Smooth muscle cell (in vitro differentiated cells): ENCODE results near the gene DPYSL3. TPM values are rescaled to one million over a fixed set of nuclear protein-coding genes. Genes with fewer than 3 reads are reported as not detected.

Experiments
- DNase-seq: peaks from one replicate; lab custom pipeline; 2025; ENCODE audit not compliant: unreplicated experiment; lab: John Stamatoyannopoulos, UW
- H2AFZ ChIP-seq: fragments of 200-600 bp; sonication (generic); 2 replicates; pipeline ENCODE4 v1.6.0; 2016; ENCODE audit warnings: antibody characterized with exemption, low read depth, mild to moderate bottlenecking
- H3F3A ChIP-seq: fragments of 200-600 bp; sonication (generic); 2 replicates; pipeline ENCODE4 v1.6.0; 2017; ENCODE audit warnings: antibody characterized with exemption, low read depth
- H3K27ac ChIP-seq: fragments of 200-600 bp; sonication (generic); 2 replicates; pipeline ENCODE4 v1.5.1; 2016; ENCODE audit warnings: low read depth, mild to moderate bottlenecking
- H3K27me3 ChIP-seq: fragments of 200-600 bp; sonication (generic); 2 replicates; pipeline ENCODE4 v1.6.1; 2016; ENCODE audit warnings: low read depth, mild to moderate bottlenecking
- H3K36me3 ChIP-seq: fragments of 200-600 bp; sonication (generic); 2 replicates; pipeline ENCODE4 v1.5.1; 2016; ENCODE audit warnings: low read depth
- H3K4me1 ChIP-seq: fragments of 200-600 bp; sonication (generic); 2 replicates; pipeline ENCODE4 v1.5.1; 2016; ENCODE audit warnings: low read depth
- H3K4me2 ChIP-seq: fragments of 200-600 bp; sonication (generic); 2 replicates; pipeline ENCODE4 v1.6.0; 2016; ENCODE audit warnings: mild to moderate bottlenecking
- H3K4me3 ChIP-seq: fragments of 200-600 bp; sonication (generic); 2 replicates; pipeline ENCODE4 v1.5.1; 2016; ENCODE audit warnings: mild to moderate bottlenecking
- H3K79me2 ChIP-seq: fragments of 200-600 bp; sonication (generic); 2 replicates; pipeline ENCODE4 v1.6.0; 2016; ENCODE audit warnings: low read depth, mild to moderate bottlenecking
- H3K9ac ChIP-seq: fragments of 200-600 bp; sonication (generic); 2 replicates; pipeline ENCODE4 v1.6.0; 2016; ENCODE audit warnings: low read depth
- H3K9me3 ChIP-seq: fragments of 200-600 bp; sonication (generic); replicated peaks from 2 replicates; pipeline ENCODE4 v1.5.1; 2016; ENCODE audit warnings: low read depth
- H4K20me1 ChIP-seq: fragments of 200-600 bp; sonication (generic); 2 replicates; pipeline ENCODE4 v1.6.0; 2016; ENCODE audit warnings: low read depth
- WGBS: methylation state at CpG from one replicate; pipeline ENCODE4 v1.1.7; 2016; ENCODE audit warnings: low lambda C conversion rate; 5-methylcytosine and 5-hydroxymethylcytosine counted together
- polyA plus RNA-seq: library from polyadenylated mRNA; unstranded; fragments of >200 nt; fragmentation: Nextera tagmentation; extraction: Ambion mirVana; gene quantifications from 2 replicates; pipeline ENCODE4 v1.2.1, GENCODE V29; 2016
- total RNA-seq: library from RNA; depleted of rRNA; stranded (reverse); fragments of >200 nt; gene quantifications from 2 replicates; pipeline ENCODE4 v1.2.3, GENCODE V29; 2014
- TF ChIP-seq, protein P1 (sequence below): fragments of 200-600 bp; sonication (generic); IDR thresholded peaks from 2 replicates; pipeline ENCODE4 v1.5.1; 2017; ENCODE audit warnings: borderline replicate concordance, mild to moderate bottlenecking, antibody characterized with exemption; ENCODE audit not compliant: insufficient read depth, poor library complexity, severe bottlenecking

DPYSL3 gene
- total and polyA plus RNA-seq, 2 experiments from 2014 or later = 65.5 to 124 TPM

DNA sequence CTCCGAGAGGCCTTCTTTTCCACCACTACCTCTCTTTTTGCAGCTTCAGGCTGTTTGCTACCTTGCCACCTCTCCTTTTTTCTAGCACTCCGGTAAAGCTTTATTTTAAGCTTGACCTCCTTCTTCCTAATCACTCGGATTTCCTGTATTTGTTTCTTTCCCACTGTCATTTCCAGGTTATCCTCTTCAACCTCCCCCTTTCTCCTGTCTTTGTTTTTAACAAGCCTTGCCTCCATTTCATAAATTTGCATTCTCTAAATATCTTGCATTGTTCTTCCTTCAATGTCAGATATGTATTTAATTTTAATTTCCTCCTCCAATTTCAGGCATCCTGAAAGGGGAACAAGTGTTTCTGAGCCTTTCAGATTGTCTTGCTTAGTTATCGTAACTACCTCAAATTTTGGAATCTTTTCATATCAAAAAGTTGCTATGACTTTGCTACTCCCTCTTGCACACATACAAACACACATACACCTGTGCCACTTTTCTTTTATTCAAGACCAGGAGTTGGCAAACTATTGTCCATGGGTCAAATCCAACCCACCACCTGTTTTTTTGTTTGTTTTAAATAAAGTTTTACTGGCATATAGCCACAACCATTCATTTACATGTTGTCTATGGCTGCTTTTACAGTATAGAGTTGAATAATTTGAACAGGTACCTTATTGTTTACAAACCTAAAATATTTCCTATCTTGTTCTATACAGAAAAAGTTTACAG is 22.7 kb downstream of the DPYSL3 start:
- Histone ChIP-seq H3K4me2 (no peak overlapping the region), H3F3A (peaks cover 24% of the 10 kb centered on the region), H3K4me3 (no peak overlapping the region), H3K27me3 (no peaks in the 10 kb centered on the region), H3K27ac (no peak overlapping the region), H3K4me1 (peaks cover 20% of the 10 kb centered on the region), H2AFZ (no peak overlapping the region), H3K36me3 (no peaks in the 10 kb centered on the region), H3K9me3 (no peaks in the 10 kb centered on the region), H3K79me2 (no peaks in the 10 kb centered on the region), H3K9ac (no peak overlapping the region), H4K20me1 (no peaks in the 10 kb centered on the region)
- 87% methylated on average over 4 of the region's 4 CpGs for WGBS
- TF ChIP-seq, protein P1, sequence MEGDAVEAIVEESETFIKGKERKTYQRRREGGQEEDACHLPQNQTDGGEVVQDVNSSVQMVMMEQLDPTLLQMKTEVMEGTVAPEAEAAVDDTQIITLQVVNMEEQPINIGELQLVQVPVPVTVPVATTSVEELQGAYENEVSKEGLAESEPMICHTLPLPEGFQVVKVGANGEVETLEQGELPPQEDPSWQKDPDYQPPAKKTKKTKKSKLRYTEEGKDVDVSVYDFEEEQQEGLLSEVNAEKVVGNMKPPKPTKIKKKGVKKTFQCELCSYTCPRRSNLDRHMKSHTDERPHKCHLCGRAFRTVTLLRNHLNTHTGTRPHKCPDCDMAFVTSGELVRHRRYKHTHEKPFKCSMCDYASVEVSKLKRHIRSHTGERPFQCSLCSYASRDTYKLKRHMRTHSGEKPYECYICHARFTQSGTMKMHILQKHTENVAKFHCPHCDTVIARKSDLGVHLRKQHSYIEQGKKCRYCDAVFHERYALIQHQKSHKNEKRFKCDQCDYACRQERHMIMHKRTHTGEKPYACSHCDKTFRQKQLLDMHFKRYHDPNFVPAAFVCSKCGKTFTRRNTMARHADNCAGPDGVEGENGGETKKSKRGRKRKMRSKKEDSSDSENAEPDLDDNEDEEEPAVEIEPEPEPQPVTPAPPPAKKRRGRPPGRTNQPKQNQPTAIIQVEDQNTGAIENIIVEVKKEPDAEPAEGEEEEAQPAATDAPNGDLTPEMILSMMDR = no peak
- no peak for DNase-seq

DNA sequence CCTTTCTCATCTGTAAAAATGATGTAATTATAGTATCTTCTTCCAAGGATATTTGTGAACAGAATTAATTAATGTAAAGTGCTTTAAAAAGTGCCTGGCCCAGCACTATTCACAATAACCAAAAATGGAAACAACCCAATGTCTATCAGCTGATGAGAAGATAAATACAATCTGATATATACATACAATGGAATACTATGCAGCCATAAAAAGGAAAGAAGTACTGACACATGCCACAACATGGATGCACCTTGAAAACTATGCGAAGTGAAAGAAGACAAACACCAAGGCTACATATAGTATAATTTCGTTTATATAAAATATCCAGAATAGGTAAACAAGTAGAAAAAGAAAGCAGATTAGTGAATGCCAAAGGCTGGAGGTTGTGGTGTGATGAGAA is 24.1 kb downstream of the DPYSL3 start:
- H3K9me3 ChIP-seq = no peaks in the 10 kb centered on the region
- no peaks in the 10 kb centered on the region for H3K79me2 ChIP-seq
- H3K4me2 ChIP-seq = no peak overlapping the region
- DNase-seq = no peak
- H3F3A ChIP-seq = peaks cover 26% of the 10 kb centered on the region
- H4K20me1 ChIP-seq = no peaks in the 10 kb centered on the region
- no peak overlapping the region for H3K4me3 ChIP-seq
- H3K4me1 ChIP-seq = peaks cover 26% of the 10 kb centered on the region
- H3K9ac ChIP-seq = peak overlapping the region; percentile 19
- no peaks in the 10 kb centered on the region for H3K36me3 ChIP-seq
- peak overlapping the region; percentile 99 for H3K27ac ChIP-seq
- TF ChIP-seq, protein P1 = no peak
- H3K27me3 ChIP-seq = no peaks in the 10 kb centered on the region
- 97% methylated on average over 2 of the region's 2 CpGs for WGBS
- no peak overlapping the region for H2AFZ ChIP-seq

DNA sequence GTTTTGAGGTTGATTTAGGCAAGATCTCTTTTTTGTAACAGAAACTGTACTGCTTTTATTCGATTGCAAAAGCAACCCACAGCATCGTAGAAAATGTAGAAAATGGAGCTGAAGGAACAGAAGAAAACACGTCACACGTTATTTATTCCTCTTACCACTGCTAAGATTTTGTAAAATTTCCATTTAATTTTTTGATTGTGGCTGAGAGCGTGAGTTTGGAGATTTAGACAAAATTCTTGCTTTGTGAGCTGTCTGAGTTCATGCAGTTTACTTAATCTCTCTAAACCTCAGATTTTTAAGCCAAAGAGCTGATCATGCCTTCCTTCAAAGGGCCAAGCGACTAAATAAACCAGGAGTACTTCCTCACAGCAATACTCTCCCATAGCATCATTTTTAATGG is 24.8 kb downstream of the DPYSL3 start:
- Histone ChIP-seq H3K9ac (peak overlapping the region; percentile 96), H4K20me1 (no peaks in the 10 kb centered on the region), H3F3A (peaks cover 30% of the 10 kb centered on the region), H3K4me1 (peaks cover 29% of the 10 kb centered on the region), H2AFZ (no peak overlapping the region), H3K4me3 (peak overlapping the region; percentile 17), H3K79me2 (no peaks in the 10 kb centered on the region), H3K27ac (peak overlapping the region; percentile 99), H3K36me3 (no peaks in the 10 kb centered on the region), H3K9me3 (no peaks in the 10 kb centered on the region), H3K4me2 (peak overlapping the region; percentile 75), H3K27me3 (no peaks in the 10 kb centered on the region)
- TF ChIP-seq, protein P1 = no peak
- WGBS = 26% methylated on average over 6 of the region's 6 CpGs
- DNase-seq = no peak

DNA sequence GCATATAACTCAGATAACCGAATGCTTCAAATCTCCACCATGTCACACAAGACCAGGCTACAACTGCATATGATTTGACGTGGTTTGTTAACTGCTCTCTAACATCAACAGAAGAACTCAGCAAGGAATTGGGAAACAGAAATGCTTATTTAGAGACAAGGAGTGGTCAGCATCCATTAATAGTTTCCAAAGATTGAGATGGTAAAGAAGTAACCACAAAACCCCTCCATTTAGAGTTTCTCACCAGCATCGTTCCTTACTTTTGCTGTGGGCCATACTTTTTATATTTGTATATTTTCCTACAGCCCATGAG is 25.2 kb downstream of the DPYSL3 start:
- 20% methylated on average over 3 of the region's 3 CpGs for WGBS
- Histone ChIP-seq H3K4me2 (peak overlapping the region; percentile 75), H2AFZ (no peak overlapping the region), H3K4me1 (peaks cover 32% of the 10 kb centered on the region), H3K27me3 (no peaks in the 10 kb centered on the region), H3K36me3 (no peaks in the 10 kb centered on the region), H3K27ac (peak overlapping the region; percentile 99), H3K9me3 (no peaks in the 10 kb centered on the region), H3F3A (peaks cover 31% of the 10 kb centered on the region), H3K79me2 (no peaks in the 10 kb centered on the region), H3K4me3 (peak overlapping the region; percentile 17), H4K20me1 (no peaks in the 10 kb centered on the region), H3K9ac (peak overlapping the region; percentile 96)
- TF ChIP-seq, protein P1 = no peak
- no peak for DNase-seq
